ENCODE measurements around the gene SLBP.

SLBP gene

DNA sequence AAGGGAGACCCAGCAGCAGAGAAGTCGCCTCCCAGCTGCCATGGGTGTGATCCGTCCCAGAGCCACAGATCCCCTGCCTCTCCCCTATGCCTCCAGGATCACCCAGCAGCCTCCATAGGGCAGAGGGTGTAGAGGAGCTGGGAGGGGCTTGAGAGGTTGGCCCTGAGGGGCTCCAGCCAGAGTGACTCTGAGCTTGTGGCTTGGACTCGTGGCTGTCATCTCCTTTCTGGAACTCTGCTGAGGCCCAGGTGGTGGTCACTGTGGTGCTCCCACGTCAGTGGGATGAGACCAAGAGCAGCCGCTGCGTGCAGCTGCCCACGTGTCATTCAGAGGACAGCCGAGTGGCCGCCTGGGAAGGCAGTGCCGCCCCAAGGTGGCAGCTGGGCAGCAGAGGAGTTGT lies 13.4 kb upstream of the SLBP start:
- no peak for DNase-seq

DNA sequence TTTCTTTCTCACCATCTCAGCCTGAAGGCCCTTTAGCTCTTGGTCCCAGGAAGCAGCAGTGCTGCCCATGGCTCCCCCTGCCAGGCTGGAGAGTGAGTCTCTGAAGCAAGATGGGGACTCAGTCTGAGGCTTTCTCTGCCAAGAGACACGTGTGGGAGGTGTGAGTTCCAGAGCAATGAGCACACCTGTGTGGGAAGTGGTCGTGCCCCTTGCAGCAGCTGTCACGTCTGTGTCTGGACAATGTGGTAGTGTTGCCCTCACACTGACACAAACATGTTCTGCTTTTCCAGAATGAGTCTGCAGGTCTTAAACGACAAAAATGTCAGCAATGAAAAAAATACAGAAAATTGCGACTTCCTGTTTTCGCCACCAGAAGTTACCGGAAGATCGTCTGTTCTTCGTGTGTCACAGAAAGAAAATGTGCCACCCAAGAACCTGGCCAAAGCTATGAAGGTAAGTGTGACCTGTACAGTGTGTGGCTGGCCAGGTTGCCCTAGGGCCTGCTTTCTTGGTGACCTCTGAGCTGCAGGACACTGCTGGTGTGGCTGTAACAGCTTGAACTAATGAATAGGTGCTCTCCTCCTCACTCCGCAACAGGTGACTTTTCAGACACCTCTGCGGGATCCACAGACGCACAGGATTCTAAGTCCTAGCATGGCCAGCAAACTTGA lies 11.1 kb upstream of the SLBP start:
- DNase-seq: no peak

GRCh38 chr4:1722551-1723118 lies 10.5 kb upstream of the SLBP start:
- DNase-seq: no peak

- no peak for DNase-seq
Measured at GRCh38 chr4:1721666-1722550, 9.8 kb upstream of the SLBP start.

DNA sequence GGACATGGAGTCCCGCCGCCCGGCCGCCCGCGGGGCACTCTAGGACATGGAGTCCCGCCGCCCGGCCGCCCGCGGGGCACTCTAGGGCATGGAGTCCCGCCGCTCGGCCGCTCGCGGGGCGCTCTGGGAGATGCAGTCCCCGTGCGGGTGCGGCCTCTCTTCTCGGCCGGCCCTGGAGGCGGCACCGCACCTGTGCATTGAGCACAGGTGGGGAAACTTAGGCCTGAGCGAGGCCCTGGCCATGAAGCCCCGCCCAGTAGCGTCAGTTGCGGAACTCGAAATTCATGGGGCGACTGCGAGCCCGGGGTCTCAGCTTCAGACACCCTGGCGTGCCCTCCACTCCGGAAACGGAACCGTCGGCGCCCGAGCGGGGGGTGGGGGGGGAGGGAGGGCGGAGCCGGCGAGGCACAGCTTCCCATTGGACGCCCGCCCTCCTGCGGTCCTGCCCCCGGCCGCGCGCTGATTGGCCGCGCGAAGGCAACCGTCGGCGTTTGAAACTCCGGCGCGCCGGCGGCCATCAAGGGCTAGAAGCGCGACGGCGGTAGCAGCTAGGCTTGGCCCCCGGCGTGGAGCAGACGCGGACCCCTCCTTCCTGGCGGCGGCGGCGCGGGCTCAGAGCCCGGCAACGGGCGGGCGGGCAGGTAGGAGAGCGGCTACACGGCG lies 9.0 kb upstream of the SLBP start, which contains the start of the genes TACC3 and TMEM129:
TSS of gene TACC3 (plus strand) at position 519 of the 663 bp plus-strand sequence. CDS start 1,901 bp downstream, outside the sequence.
TSS of gene TMEM129 (minus strand) at position 321 of the 663 bp plus-strand sequence. CDS start 486 bp downstream, outside the sequence.
- DNase-seq: peak; percentile 96

DNA sequence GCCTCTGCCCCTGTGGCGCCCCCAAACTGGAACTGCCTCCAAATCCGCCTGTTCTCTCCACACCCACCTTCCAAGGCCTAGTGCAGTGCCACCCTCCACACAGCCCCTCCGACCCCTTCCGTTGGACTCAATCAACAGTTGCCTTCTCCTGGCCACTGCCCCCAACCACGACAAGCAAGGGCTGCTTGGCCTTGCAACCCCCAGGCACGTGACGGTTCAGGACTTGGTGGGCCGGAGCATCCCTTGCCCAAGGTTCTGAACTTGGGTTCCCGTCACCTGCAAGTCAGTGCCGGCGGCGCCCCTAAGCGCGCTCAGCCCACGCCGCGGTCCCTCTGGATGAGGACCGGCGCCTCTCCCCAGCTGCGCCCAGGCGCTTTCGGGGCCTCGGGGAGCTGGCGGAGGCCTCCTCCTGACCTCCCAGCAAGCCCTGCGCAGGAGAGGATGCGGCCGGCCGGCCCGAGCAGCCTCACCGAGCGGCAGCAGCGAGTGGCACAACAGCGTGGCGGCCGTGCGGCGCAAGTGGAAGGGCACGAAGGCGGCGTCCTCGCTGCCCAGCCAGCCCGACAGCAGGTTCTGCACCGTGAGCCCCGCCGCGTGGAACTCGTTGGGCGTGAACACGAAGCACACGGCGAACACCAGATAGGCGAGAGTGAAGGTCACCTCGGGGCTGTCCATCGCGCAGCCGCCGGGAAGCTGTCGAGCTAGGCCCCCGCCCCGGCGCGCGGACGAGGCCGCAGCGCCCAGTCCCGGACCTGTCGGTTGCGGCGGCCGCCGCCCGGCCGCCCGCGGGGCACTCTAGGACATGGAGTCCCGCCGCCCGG lies 8.3 kb upstream of the SLBP start:
- DNase-seq: peak; percentile 45

- no peak for DNase-seq
Measured at GRCh38 chr4:1718095-1718850, 6.2 kb upstream of the SLBP start.

- DNase-seq: no peak
Measured at GRCh38 chr4:1717129-1718094, 5.3 kb upstream of the SLBP start.

GRCh38 chr4:1716065-1716945 lies 4.2 kb upstream of the SLBP start:
- no peak for DNase-seq

GRCh38 chr4:1715002-1715758 lies 3.1 kb upstream of the SLBP start:
- peak; percentile 48 for DNase-seq

DNA sequence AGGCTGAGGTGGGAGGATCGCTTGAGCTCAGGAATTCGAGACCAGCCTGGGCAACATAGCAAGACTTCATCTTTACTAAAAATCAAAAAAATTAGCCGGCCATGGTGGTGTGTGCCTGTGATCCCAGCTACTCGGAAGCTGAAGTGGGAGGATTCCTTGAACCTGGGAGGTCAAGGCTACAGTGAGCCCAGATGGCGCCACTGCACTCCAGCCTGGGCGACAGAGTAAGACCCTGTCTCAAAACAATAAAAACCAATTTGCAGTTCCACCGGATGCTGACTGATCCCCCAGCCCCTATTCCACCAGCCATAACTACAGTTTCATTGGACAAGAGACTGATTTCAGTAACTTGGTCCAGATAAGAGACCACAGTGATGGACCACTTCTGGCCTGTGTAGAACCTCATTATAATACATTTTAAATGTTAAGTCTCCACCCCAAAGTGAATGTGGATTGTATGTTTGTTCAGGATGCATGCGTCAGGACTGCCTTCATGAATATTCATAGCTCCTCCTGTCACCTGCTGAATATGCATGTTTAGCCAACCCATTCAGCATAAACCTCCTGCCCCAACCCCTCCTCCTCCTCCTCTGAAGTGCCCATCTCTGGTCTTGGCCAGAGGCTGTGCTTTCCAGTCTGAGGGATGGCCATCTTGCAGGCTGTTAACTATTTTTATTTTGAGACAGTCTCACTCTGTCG lies 2.3 kb upstream of the SLBP start:
- peak; percentile 41 for DNase-seq

GRCh38 chr4:1713003-1713851 lies 1.1 kb upstream of the SLBP start:
- DNase-seq: no peak

DNA sequence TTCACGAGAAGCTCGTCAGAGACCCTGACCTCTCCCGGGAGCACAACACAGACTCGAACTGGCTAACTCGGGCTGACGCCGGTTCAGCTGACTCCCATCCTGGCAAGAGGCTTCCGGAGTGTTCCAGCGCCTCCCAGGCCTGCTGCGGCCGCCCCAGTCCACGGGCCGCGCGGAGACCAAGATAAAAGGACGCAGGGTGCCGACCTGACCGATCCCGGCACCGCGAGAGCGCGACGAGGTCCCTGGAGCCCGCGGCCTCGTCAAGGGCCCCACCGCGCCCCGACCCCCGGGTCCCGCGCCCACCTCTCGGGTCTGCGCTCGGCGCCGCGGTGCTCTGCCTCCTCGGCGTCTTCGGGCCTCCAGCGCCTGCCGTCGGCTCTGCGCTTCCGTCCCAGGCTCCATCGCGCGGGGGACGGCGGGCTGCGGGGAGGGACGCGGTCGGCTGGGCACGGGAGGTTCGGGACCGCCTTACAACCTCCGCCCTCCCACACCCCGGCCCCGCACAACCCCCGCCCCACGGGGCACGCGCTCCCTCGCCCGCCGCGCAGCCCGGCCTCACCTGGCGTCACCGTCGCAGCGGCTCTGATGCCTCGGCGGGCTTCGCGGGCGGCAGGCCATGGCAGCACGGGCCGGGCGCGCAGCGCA lies 426 bp downstream of the SLBP start:
- DNase-seq: peak; percentile 43

- DNase-seq: no peak
Measured at GRCh38 chr4:1711055-1711570, 1.0 kb downstream of the SLBP start.

- DNase-seq: no peak
Measured at GRCh38 chr4:1708581-1708980, 3.5 kb downstream of the SLBP start.

- no peak for DNase-seq
Measured at GRCh38 chr4:1706358-1706757, 5.8 kb downstream of the SLBP start.

All from hematopoietic multipotent progenitor cell treated with erythropoietin and hydrocortisone succinate and interleukin-3 and kit ligand, for 8 days (in vitro differentiated cells).